Measurements from ENCODE around the gene SULT1C2.

Gene SULT1C2

DNA sequence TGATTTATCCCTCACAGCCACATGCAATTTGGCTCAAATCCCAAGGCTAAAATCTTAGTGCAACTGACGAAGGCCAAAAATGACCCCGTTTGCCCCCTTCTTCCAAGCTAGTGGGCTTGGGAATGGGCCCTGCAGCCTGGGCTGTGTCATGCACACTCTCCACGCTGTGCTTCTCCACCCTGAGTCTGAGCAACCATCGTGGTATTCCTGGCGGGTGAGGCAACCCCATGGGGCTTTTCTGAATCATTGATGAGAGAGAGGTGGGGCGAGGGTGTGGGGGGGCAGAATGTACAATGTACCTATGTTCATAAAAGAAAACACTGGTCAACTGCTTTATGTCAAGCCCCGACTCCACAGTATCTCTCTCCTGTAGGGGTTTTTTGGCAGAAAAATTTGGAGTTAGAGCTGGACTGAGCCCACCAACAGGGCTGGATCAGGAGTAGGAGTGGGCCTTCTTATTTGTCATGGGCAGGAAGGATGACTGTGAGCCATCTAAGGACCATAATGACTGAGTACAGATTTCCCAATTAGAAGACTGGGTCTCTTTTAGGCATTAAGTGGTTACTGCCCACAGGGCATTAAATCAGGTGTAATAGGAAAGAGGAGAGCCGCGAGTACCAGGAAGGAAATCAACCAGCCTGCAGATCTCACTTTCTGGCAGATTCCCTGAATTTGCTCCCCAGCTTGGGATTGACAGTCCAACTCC is 8.9 kb downstream of the SULT1C2 start:
- no peak for DNase-seq

DNA sequence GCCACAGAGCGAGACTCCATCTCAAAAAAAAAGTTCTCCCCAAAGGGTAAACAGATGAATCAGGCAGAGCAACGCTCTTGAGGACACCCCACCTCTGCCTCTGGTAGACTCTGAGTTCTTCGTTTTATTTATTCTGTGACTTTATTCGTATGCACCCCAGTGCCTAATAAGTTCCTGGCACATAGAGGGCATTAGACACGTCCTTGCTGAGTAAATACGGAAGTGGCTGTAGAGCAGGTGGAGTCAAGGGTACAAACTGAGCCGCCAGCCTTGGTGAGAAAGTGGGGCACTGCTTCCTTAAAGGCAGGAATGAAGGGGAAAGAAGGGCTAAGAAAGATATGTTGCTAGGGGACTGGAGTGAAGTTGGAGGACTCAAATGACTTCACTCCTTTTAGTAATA is 12.9 kb downstream of the SULT1C2 start:
- DNase-seq = no peak

DNA sequence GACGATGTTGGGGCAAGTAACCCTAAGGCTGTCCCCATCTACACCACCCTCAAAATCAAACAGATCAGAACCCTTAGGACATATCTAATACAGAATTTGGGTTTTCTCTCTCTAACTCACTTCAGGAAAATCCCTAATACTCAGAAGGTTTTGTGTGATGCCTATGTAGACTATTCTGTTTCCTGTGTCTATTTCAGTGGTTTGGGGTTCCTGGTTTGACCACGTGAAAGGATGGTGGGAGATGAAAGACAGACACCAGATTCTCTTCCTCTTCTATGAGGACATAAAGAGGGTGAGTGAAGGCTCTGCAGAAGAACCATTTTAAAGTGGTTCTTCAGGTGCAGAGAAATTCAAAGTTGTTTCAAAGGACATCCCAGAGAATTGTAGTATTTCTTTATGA is 16.3 kb downstream of the SULT1C2 start:
- DNase-seq = no peak

DNA sequence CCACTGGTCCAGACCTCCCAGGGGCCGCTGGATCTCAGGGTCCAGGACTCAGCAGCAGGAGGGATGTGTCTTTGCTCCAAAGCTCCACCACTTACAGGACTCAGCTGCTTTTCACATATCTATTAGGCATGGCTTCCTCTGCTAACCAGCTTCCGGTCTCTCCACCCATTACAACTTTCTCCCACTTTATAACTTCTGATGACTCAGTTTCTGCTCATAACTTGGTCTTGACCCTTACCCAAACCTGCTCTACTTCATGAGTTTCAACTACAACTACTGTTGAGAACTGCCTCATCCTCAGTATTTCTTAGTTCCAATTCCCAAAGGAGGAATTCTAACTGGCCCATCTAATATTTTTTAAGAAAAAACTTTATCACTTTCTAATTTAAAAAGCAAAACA is 17.2 kb downstream of the SULT1C2 start:
- DNase-seq = no peak

DNA sequence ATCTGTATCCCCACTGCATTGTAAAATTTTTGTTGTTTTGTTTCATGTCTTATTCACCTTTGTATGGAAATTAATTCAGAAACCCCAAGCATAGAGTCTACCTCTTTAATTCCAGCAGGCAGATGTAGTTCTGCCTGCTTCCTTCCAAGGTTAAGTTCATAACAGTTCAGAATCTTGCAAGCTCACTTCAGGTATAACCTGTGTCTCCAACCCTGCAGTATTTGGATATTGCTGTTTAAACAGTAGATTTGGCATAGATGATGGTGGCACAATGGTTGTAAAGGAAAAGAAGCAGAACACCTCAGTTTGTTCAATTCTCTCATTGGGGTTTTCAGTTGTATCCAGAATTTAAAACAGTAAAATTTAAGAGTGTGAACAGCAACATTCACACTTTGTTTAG is 21.2 kb downstream of the SULT1C2 start:
- DNase-seq = no peak

DNA sequence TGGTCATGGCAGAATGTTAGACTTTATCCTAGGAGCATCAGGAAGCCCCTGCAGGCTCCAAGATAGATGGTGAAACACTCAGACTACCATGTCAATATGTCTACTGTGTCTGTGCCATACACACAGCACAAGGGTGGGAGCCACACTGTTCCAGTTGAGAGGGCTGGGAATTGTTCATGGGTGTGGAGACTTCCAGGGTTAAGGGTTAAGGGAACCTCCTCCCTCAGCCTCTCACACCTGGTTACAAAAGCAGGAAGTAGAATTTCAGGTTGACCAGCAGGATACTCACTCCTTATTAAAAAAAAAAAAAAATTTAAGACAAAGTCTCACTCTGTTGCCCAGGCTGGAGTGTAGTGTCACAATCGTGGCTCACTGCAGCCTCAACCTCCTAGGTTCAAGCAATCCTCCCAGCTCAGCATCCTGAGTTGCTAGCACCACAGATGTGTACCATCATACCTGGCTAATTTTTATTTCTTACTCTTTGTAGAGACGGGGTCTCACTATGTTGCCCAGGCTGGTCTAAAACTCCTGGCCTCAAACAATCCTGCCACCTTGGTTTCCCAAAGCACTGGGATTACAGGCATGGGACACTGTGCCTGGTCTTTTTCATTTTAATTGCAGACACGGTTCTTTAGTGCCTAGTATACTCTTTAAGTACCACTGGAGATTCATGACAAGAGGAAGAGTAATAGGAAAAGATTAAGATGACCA is 26.0 kb downstream of the SULT1C2 start:
- no peak for DNase-seq

DNA sequence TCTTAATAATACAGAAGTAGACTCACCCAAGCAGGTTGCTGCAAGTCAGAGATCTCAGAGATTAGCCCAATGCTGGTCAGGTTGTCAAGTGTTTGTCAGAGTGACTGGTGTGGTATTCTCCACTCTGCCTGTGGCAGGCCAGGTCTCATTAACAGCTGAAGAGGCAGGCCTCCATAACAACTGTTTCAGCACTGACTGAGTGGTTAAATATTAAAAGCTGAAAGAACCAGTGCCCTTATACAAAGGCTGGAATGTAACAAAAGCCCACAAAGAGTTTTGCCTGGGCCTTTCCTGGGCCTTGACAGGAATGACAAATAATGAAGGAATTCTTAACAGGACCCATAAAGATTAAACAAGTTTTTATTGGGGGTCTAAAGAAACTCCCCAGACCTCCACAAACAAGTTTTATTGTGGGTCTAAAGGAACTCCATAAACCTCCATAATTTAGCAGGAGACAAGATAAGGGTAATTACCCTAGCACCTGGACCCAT is 26.8 kb downstream of the SULT1C2 start:
- no peak for DNase-seq

DNA sequence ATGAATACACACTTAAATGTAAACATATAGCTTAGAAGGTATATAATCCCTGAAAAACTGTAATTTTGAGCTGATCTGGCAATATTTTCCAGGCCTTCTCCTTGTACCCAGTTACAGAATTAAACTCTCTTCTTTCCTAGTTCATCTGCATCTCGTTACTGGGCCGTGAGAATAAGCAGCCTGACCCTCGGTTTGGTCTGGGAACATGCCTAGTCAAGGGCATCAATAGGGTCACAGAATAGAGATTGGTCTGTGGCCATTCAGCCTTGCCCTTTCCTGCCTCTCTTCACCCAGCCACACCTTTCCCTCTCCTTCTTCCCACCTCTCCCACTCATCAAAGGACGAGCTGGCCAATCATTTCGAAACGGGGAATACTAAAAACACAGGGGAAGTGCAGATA is 27.3 kb downstream of the SULT1C2 start:
- DNase-seq = no peak

DNA sequence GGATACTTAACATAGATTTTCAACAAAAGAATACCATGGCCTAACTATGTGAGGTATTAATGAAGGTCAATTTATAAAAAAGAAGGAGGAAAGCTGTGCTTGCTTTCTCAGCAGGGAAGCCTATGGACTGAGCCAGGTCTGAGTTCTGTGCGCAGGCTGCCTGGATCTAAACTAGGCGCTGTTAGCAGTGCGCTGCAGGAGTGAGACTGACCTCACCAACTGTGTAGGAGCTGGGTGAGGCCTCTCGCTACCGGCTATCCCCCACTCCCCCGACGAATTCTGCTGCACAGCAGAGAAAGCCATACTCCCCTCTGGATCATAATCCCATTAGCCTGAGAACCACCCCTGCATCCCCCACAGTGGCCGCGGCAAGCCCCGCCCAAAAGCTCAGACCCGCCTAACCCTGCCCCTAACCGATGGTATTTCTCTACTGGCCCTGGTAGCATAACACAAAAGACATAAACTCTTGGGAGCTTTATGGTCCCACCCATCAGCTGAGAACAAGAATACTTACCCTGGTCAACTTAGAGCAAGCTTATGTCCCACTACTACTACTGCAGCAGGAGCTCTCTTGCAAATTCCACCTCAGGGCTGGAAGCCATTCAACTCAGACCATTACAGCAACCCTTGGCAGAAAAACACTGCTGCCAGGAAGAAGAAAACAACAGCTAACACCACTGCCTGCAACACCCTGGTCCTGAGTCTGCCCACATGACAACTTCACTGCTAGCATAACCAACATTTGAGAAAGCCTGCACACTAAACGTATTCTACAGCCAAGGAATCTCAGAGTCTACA is 28.0 kb downstream of the SULT1C2 start:
- no peak for DNase-seq

DNA sequence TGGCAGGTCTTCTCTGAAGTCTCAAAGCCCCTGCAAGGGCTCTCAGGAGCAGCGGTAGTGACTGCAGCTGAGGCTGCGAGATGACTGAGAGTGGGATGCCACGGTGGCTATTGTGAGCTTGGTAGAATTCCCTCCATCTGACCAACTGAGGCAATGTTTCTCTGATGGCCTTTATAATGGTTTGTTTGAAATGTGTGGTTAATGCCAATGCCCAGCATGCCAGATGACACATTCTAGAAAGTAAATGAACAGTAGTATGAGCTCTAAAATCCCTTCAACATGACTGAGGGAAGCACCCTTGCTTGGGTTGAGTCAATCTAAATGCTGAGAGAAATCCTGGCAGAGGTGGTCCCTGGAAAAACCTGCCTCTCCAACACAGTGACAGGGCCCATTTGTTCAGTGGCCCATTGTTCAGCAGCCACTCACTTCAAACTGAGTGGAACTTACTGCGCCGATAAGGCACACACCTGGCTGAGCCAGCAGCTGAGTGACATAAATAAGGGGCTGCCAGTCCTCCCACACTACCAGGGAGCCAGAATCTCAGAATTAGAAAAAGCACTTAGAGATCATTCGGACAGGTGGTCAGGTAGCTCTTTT is 31.7 kb downstream of the SULT1C2 start:
- no peak for DNase-seq

DNA sequence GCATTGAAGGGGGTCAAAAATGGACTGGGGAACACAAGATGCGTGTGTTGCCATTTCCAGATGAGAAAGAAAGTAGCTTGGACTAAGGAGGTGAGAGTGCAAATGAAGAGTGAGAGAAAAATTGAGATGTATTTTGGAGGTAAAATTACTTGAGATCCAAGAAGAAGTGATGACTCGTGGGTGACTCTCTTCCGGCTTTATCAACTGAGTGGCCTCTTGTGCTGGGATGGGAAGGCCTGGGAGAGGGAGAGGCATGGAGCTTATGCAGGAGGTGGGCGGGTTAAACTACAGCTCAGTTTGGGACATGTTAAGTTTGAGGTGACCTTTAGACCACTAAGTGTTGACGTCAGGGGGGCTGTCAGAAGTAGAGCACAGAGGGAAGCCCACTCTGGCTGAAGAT is 34.9 kb downstream of the SULT1C2 start:
- no peak for DNase-seq

DNA sequence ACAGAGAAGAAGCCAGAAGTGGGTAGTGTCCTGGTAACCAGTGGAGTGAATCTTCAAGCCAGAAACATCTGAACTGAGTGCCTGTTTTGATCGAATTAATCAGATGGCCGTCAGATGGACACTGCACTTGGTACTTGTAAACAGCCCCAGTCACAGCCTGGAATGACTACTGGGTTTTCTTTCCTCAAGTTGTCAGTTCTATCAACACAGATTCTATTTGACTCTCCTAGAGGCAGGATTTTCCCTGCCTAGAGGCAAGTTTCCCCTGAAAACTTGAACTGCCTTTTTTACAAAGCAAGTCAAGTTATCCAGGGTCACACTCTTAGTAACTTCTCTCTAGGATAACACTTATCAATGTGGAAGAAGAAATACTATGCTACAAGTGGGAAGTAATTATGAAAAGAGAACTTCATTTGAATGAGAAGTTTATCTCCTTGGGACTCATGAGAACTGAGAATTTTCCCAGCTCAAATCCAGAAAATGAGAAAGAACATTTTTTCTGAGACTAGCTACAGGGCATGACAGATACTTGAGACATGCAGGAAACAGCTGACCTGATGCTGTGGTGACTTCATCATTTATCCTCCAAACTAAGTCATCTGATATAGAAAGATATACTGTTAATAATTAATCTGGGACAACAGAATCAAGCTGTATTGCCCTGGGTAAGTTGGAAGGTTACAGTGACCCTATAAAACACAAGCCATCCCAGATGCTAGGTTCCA is 36.0 kb downstream of the SULT1C2 start:
- DNase-seq = no peak

DNA sequence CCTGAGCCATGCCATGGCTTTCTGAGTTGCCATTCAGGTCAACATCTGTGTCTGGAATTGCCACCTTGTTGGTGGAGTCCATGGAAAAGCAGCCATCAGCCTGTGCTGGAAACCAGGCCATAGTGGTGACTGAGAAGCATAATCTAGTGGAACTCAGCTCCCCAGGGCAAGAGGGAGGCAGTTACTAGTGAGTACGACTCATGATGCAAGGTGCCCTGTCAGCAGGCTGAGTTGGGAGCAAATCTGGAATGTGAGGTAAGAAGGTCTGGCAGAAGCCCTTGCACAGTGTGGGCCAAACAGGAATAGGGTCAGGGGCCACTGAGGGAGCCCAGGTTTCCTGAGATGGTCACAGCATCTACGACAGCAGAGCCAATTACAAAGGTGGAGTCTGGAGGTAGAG is 37.1 kb downstream of the SULT1C2 start:
- no peak for DNase-seq

DNA sequence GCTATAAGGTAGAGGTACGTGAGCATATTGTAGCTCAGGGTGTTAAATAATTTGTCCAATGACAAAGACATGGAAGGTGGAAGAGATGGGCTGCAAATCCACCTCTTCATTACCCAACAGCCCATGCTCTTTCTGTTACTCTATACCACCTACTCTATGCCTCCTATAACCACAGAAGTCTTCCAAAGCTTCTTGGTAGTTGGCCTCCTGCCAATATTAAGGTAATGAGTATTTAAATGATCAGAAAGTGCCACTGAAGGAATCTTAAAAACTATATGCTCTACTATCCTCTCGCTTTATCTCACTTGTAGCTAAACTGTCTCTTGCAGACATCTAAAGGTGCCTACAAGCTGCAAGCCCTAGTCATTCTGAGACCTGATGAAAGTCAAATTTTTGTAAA is 41.1 kb downstream of the SULT1C2 start:
- DNase-seq = no peak

DNA sequence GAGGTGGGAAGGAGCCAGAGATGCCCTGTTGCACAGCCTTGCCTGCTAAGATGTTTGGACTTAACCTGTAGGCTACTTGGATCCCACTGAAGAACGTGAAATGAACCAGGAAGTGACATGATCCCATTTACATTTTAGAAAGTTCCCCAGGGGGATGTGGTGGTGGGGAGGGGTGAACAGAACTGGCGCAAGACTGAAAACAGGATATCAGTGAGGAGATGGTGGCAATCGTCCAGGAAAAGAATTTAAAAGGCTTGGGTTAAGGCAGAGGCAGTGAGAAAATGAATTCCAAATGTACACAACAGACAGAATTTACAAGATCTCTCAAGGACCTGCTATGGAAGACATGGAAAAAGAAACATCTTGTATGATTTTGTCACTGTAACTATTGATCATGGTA is 42.3 kb downstream of the SULT1C2 start:
- DNase-seq = no peak

DNA sequence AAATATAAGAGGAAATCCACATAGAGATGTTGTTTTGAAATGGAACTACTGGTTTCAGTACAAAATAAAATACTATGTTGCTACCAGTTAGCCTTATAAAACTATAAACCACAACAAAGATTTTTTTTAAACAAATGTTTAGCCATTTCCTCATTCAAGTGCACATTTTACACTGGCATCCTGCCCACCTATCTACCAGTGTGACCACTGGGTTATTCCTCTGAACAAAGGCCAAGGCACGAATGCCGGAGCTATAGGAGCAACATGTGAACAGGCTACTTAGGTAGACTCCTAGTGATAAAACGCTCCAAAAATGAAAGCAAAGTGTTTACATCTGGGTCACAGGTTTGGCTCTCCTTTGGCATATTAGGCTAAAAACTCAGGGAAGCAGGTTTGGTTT is 57.3 kb downstream of the SULT1C2 start:
- no peak for DNase-seq

DNA sequence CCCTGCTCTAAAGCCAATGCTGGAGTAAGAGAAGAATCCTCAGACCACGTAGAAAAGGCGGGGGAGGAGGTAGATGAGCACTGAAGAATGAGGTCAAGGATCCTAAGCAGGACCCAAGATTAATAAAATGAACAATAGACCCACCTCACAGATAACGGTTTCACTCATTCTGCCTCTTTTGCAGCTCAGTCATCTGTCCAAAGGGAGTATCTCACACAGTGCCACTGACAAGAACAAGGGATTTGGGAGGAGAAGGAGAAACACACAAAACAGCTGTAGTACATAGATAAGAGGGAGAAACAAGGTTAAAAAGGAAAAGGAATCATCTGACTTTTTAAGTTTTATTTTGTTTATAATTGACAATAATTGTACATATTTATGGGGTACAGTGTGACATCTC is 58.1 kb downstream of the SULT1C2 start:
- DNase-seq = no peak

DNA sequence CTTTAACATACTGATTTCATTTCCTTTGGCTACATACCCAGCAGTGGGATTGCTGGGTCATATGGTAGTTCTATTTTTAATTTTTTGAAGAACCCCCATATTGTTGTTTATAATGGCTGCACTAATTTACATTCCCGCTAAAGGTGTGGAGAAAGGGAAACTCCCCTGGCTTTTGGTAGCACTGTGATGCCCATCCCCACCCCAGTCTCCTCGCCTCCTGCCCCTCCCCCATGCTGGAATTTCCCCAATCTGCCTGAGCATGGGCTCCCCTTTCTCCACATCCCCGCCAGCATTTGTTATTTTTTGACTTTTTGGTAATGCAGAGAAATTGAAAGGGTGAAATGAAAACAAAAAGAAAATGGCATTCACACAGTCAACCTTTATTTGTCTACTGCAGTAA is 59.1 kb downstream of the SULT1C2 start:
- no peak for DNase-seq

DNA sequence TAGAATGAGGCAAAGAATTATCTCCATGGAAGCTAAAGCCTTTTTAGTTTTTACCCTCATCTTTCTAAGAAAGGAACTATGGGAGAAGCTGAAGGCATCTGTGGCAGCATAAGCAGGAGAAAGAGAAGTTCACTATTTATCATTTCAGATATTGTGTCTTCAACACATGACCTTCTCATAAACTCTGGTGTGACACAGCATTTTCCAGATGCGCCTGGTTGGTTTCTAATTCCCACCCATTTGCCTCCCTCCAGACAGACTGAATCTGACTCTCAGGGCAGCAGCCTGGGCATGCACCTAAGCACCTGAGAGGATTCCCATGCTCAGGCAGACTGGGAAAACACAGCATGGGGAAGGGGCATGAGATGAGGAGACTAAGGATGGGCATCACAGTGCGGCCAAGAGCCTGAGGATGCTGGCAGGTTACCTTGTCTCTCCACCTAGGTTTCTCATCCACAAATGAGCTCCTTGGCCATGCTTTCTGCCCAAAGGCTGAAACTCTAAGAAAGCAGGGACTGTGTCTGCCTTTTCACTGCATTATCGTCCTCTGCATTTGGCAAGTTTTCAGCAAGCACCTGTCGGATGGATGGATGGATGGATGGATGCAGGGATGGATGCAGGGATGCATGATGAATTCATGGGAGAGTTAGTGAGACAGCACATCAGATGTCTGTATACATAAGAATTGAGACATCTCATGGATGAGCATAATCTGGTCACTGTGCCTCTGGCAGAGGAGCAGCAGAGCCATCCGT is 60.3 kb downstream of the SULT1C2 start:
- no peak for DNase-seq

DNA sequence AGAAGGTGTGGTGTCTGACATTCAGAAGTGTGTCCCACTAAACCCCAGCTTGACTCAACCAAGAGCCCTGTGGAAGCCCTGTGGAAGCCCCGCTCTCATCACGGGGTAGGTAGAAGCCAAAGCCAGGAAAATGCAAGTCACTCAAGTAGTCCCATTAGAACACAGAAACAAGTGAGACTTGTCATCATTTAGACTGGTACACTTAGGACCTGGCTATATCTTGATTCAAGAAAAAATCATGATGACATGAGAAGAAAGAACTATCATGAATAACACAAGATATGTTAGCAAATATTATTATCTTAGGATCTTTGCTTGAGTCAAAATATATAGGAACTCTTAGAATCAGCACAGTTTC is 60.9 kb downstream of the SULT1C2 start:
- DNase-seq = no peak

DNA sequence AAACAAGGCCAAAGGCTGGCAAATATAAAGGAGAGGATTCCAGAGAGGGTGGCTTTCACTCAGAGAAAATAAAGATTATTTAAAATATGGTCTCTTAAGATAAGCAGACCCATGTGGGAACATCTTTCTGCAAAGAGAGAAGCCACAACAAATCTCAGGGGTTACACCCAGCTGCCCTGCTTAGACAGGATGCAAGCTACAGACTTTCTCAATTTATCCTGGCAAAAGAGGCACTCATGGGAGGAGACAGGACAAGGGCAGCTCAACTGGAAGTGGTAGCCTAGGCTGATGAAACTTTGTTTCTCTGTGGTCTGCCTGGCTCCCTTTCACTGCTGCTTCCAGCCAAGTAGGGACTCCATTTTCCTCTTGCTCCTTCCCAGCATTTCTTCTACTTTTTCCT is 63.2 kb downstream of the SULT1C2 start:
- no peak for DNase-seq

DNA sequence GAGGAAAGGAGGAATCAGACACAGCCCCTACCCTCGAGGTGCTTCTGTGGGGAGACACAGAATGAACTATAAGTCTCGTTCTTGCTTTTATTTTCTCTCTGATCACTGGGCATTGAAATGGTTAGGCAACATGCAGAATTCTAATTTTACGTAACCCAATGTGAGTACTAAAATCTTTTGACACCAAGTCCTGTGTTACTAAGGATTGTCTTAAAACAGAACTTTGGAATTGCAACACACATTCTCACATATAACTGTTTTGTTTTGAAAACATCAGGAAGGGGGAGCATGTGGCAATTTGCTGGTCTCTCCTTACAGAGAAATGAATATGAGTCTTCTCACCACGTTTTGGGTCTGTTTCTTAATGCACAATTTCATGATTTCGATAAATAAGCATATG is 65.4 kb downstream of the SULT1C2 start:
- no peak for DNase-seq

Data from NCI-H2227 treated with DMSO at 0.1 percent for 48 hours (cell line).